Hepatocyte (in vitro differentiated cells): Measurements from ENCODE around the gene CCNK. TPM values are rescaled to one million over a fixed set of nuclear protein-coding genes. Genes with fewer than 3 reads are reported as not detected.

Source experiments
- DNase-seq: peaks from one replicate; pipeline ENCODE4 v3.0.0-alpha.2; 2016; ENCODE audit warnings: low spot score
- H2AFZ ChIP-seq: fragments of 200-600 bp; sonication (generic); 2 replicates; pipeline ENCODE4 v1.6.0; 2016; ENCODE audit warnings: antibody characterized with exemption, mild to moderate bottlenecking
- H3K27ac ChIP-seq: fragments of 200-600 bp; sonication (generic); 2 replicates; pipeline ENCODE4 v1.5.1; 2016; ENCODE audit warnings: mild to moderate bottlenecking
- H3K27me3 ChIP-seq: fragments of 200-600 bp; sonication (generic); 2 replicates; pipeline ENCODE4 v1.6.1; 2016
- H3K36me3 ChIP-seq: fragments of 200-600 bp; sonication (generic); replicated peaks from 2 replicates; pipeline ENCODE4 v1.5.1; 2016; ENCODE audit warnings: low read depth; ENCODE audit not compliant: insufficient read depth
- H3K4me1 ChIP-seq: fragments of 200-600 bp; sonication (generic); 2 replicates; pipeline ENCODE4 v1.5.1; 2016; ENCODE audit warnings: mild to moderate bottlenecking, moderate library complexity; ENCODE audit not compliant: insufficient read depth
- H3K4me2 ChIP-seq: fragments of 200-600 bp; sonication (generic); 2 replicates; pipeline ENCODE4 v1.6.0; 2016
- H3K4me3 ChIP-seq: fragments of 200-600 bp; sonication (generic); 2 replicates; pipeline ENCODE4 v1.5.1; 2016; ENCODE audit warnings: mild to moderate bottlenecking
- H3K79me2 ChIP-seq: fragments of 200-600 bp; sonication (generic); 2 replicates; pipeline ENCODE4 v1.6.0; 2017; ENCODE audit warnings: mild to moderate bottlenecking
- H3K9me2 ChIP-seq: fragments of 200-600 bp; sonication (generic); replicated peaks from 2 replicates; pipeline ENCODE4 v1.6.0; 2017; ENCODE audit warnings: mild to moderate bottlenecking; ENCODE audit not compliant: insufficient read depth
- H3K9me3 ChIP-seq: fragments of 200-600 bp; sonication (generic); 2 replicates; pipeline ENCODE4 v1.5.1; 2016; ENCODE audit warnings: low read depth, mild to moderate bottlenecking
- H4K20me1 ChIP-seq: fragments of 200-600 bp; sonication (generic); 2 replicates; pipeline ENCODE4 v1.6.0; 2016; ENCODE audit warnings: mild to moderate bottlenecking; ENCODE audit not compliant: insufficient read depth, poor library complexity, severe bottlenecking
- CTCF ChIP-seq: fragments of 200-600 bp; sonication (generic); IDR thresholded peaks from 2 replicates; pipeline ENCODE4 v1.5.1; 2016; ENCODE audit warnings: antibody characterized with exemption, mild to moderate bottlenecking; ENCODE audit not compliant: poor library complexity
- EZH2 ChIP-seq: fragments of 200-600 bp; sonication (generic); IDR thresholded peaks from 2 replicates; pipeline ENCODE4 v1.6.1; 2016; ENCODE audit warnings: antibody characterized with exemption, mild to moderate bottlenecking, borderline replicate concordance
- EZH2phosphoT487 ChIP-seq: fragments of 200-600 bp; sonication (generic); IDR thresholded peaks from one replicate; pipeline ENCODE4 v1.6.1; 2018; ENCODE audit warnings: antibody characterized with exemption, mild to moderate bottlenecking, low read depth, moderate library complexity; ENCODE audit not compliant: unreplicated experiment, severe bottlenecking
- WGBS: methylation state at CpG from one replicate; pipeline ENCODE4 v1.1.6; 2016; ENCODE audit warnings: low lambda C conversion rate; ENCODE audit errors: missing lambda C conversion rate; 5-methylcytosine and 5-hydroxymethylcytosine counted together
- polyA plus RNA-seq: library from polyadenylated mRNA; unstranded; fragments of >200 nt; fragmentation: Nextera tagmentation; extraction: Ambion mirVana; gene quantifications from 2 replicates; pipeline ENCODE4 v1.2.1, GENCODE V29; 2016
- total RNA-seq: library from RNA; depleted of rRNA; stranded (reverse); fragments of >200 nt; gene quantifications from 2 replicates; pipeline ENCODE4 v1.2.3, GENCODE V29; 2014

The CCNK gene
- total and polyA plus RNA-seq, 2 experiments from 2014 or later, result 11.1 to 15.6 TPM

DNA sequence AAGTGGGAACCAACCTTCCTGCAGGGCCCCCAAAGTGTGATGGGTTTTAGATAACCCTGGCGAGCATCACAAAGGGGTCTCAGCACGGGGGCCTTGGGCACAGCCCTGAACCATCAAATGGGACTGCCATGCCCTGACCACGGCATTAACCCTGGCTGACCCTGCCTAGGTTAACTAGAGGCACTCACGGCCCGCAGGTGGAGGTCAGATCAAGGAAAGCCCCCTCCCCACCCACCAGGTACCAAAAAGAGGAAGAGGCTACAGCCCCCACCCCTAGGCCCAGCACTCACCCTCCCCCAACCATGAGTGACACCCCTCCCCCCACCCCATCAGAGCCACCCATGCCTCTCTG, 42.5 kb downstream of the CCNK start:
- Histone ChIP-seq H2AFZ (no peak overlapping the region), H3K4me2 (peak overlapping the region; percentile 63)
- TF ChIP-seq CTCF, result no peak
- no peak for TF ChIP-seq EZH2phosphoT487
- TF ChIP-seq EZH2, result no peak

GRCh38 chr14:99524091-99524661, 43.0 kb downstream of the CCNK start:
- Histone ChIP-seq H3K9me2 (no peaks in the 10 kb centered on the region), H4K20me1 (peaks cover 21% of the 10 kb centered on the region), H3K4me3 (no peak overlapping the region), H3K79me2 (peaks cover 40% of the 10 kb centered on the region), H3K27ac (peak overlapping the region; percentile 27), H2AFZ (no peak overlapping the region), H3K4me2 (no peak overlapping the region), H3K27me3 (no peaks in the 10 kb centered on the region), H3K9me3 (no peaks in the 10 kb centered on the region), H3K36me3 (no peaks in the 10 kb centered on the region), H3K4me1 (peaks cover 32% of the 10 kb centered on the region)
- 62% methylated on average over 16 of the region's 16 CpGs for WGBS
- DNase-seq, result no peak
- TF ChIP-seq CTCF (no peak), EZH2phosphoT487 (no peak), EZH2 (no peak)

More for the DNA sequence above, 42.5 kb downstream of the CCNK start:
- H3K9me2 ChIP-seq, result no peaks in the 10 kb centered on the region
- H4K20me1 ChIP-seq, result peaks cover 23% of the 10 kb centered on the region
- peak overlapping the region; percentile 54 for H3K27ac ChIP-seq
- DNase-seq, result no peak
- H3K4me1 ChIP-seq, result peaks cover 33% of the 10 kb centered on the region
- 73% methylated on average over 5 of the region's 5 CpGs for WGBS
- no peaks in the 10 kb centered on the region for H3K9me3 ChIP-seq
- no peak overlapping the region for H3K4me3 ChIP-seq
- no peaks in the 10 kb centered on the region for H3K27me3 ChIP-seq
- peaks cover 43% of the 10 kb centered on the region for H3K79me2 ChIP-seq
- no peaks in the 10 kb centered on the region for H3K36me3 ChIP-seq

DNA sequence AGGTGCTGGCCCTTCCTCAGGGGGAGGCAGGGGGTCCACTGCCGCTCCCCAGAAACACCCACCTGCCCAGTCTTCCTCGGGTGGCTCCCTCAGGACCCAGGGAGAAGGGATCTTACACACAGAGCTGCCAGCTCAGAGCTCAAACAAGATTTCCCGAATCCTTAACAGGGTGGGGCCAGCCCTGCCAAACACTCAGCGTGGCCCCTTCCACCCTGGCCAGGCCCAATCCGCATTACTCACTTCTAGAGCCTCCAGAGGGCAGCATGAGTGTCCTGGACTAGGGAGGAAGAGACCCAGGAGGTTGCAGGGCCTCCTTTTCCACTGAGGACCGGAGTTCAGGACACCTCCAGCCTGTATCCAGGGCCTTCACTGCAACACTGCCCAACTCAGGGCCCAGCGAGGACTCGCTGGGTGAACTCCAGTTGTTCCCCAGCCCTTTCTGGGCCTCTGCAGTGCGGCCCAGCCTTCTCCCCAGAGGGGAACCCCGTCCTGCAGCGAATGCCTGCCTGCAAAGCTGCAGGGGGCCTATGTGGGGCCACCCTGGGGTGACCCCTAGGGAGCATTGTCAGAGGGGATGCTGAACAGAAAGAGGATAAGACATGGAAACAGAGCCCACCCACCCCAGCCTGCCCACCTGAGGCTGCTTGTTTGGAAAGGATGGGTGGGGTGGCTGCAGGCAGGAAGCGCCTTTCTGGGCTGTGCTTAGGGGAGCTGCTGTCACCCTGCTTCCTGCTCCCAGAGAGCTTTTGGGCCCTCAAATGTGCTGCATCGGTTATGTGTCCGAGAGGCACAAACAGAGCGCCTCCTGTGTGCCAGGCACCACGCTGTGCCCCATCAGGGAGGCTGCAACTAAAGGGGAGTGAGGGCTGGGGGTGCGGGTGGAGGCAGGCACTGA, 43.8 kb downstream of the CCNK start:
- no peaks in the 10 kb centered on the region for H3K27me3 ChIP-seq
- H3K4me3 ChIP-seq, result no peak overlapping the region
- TF ChIP-seq EZH2 (no peak), CTCF (peak; percentile 43), EZH2phosphoT487 (no peak)
- no peaks in the 10 kb centered on the region for H3K9me2 ChIP-seq
- H3K4me1 ChIP-seq, result peaks cover 32% of the 10 kb centered on the region
- H2AFZ ChIP-seq, result no peak overlapping the region
- 69% methylated on average over 17 of the region's 17 CpGs for WGBS
- no peaks in the 10 kb centered on the region for H3K9me3 ChIP-seq
- H3K27ac ChIP-seq, result peak overlapping the region; percentile 27
- peaks cover 40% of the 10 kb centered on the region for H3K79me2 ChIP-seq
- H3K36me3 ChIP-seq, result no peaks in the 10 kb centered on the region
- peak; percentile 69 for DNase-seq
- H4K20me1 ChIP-seq, result peaks cover 18% of the 10 kb centered on the region
- H3K4me2 ChIP-seq, result no peak overlapping the region
